ENCODE results near the gene PSTPIP1. TPM values are rescaled to one million over a fixed set of nuclear protein-coding genes. Genes with fewer than 3 reads are reported as not detected.

The PSTPIP1 gene
- total RNA-seq, 3 donors from 2014 or later (not counting 1 experiment from before 2014, with no cell fraction given) = 218 to 316 (median 228) TPM

DNA sequence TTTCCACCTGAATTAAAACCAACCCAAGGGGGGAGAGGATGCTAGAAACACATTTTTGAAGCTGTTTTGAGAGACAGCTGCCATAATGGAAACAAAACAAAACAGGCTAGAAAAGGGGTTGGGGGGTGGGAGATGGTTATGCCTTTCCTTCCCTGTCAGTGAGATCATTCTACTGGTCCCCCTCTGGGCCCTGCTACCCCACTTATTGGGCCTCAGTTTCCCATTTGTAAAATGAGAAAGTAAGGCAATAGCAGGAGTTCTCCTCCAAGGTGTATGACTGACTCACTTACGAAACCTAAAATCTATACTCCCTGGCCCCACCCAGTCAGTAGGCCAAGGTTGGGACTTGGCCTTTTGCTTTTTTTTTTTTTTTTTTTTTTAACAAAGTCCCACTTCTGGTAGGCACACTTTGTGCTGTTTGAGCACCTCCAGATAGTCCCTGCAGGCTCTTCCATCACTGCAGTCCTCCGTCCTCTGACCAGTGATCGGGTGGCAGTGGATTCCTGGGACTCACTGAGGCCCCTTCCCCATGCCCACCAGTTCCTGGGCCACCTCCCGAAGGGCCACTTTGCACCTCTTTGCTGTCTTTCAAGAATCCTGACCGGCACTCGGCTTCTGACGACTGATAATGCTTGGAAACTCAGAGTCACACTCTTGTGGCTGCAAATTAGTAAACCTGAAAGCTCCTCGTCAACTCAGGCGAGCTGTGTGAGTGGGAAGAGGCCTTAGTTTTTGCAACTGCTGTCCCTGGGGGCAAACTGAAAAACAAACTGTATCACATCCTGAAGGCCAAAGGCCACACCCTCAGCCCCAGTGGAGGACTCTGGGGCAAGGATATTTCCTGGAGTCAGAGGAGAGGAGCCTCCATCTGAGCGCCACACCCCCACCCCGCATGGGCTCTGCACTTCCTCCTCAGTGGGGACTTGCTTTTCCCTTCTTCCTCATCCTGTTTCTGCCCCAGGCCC is 6.7 kb upstream of the PSTPIP1 start:
- intact Hi-C loops (cut with micrococcal nuclease) = loop anchor here (5.0 kb wide), 1 partner anchor 34 kb away; no protein-coding TSS in a partner anchor
- peak in 1 of 2 donors; percentile 36 for DNase-seq

DNA sequence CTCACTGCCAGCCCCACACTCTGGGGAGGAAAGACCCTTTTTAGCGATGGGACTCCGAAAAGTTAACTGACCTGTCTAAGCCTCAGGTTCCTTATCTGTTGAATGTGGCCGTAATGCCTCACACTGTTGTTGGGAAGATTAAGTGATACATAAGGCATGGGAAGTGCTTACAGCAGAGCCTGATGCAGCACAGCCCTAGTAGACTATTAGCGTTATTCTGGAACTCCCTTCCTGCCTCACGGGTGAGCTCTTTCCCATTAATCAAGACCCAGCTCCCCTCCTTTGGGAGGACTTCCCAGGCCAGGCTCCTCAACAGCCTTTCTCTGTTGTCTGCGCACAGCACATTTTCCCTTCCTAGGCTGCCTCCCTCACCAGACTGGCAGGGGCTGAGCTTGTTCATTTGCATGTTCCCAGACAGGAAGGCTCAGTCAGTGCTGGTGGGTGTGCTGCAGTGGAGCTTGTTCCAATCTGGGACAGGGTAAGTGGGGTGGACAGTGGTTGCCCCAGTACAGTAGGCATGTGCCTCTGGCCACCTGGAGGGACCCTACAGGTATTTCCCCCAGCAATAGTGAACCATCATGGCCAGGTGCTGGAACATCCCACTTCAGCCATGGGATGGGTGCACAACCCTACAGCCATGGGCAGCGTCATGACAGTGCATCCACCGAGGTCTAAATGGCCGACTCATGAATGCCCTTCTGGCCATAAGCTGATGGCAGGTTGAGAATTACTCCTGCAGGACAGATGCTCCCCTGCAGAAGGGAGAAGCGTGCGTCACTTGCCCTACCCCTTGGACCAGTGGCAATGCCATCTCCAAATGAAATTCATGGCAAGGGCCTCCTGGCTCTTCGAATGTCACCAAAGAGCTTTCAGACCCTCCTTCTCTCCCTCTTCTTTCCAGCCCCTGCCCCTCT is 5.8 kb upstream of the PSTPIP1 start:
- Histone ChIP-seq H3K9me3 (ENCODE audit: control insufficient read depth, insufficient read depth, low read length) (no peaks in the 10 kb centered on the region), H3K36me3 (ENCODE audit: control insufficient read depth, insufficient read depth, low read length) (no peaks in the 10 kb centered on the region), H3K4me1 (ENCODE audit: control insufficient read depth, insufficient read depth, low read length) (peaks cover 47% of the 10 kb centered on the region), H3K4me3 (ENCODE audit: low read length) (no peak overlapping the region), H3K27me3 (ENCODE audit: control insufficient read depth, insufficient read depth, low read length) (no peaks in the 10 kb centered on the region), H3K27ac (ENCODE audit: low read length) (no peak overlapping the region)
- no peaks in the 10 kb centered on the region for H3K36me3 Mint-ChIP-seq
- no peak overlapping the region for H3K4me3 Mint-ChIP-seq
- no peak for DNase-seq
- H3K9me3 Mint-ChIP-seq = no peaks in the 10 kb centered on the region
- H3K4me1 Mint-ChIP-seq = peaks cover 9 to 24% of the 10 kb centered on the region in 2 donors
- no peak overlapping the region for H3K27ac Mint-ChIP-seq
- TF ChIP-seq CTCF (IDR thresholded peaks at IDR 0.05) = no peak
- 89% methylated on average over 12 of the region's 12 CpGs for WGBS (ENCODE audit: insufficient coverage)
- intact Hi-C loops (cut with micrococcal nuclease) = loop anchor here (5.0 kb wide), 1 partner anchor 33 kb away; no protein-coding TSS in a partner anchor
- ATAC-seq = no peak
- no peaks in the 10 kb centered on the region for H3K27me3 Mint-ChIP-seq (ENCODE audit: low read depth in 2 of 2)

More for the DNA sequence above, 6.7 kb upstream of the PSTPIP1 start:
- no peaks in the 10 kb centered on the region for H3K9me3 ChIP-seq (ENCODE audit: control insufficient read depth, insufficient read depth, low read length)
- Mint-ChIP-seq H3K4me1 (peaks cover 5 to 14% of the 10 kb centered on the region in 2 donors), H3K9me3 (no peaks in the 10 kb centered on the region), H3K27ac (no peak overlapping the region), H3K27me3 (ENCODE audit: low read depth in 2 of 2) (no peaks in the 10 kb centered on the region), H3K36me3 (no peaks in the 10 kb centered on the region), H3K4me3 (no peak overlapping the region)
- no peak for TF ChIP-seq CTCF (IDR thresholded peaks at IDR 0.05)
- H3K27ac ChIP-seq (ENCODE audit: low read length) = no peak overlapping the region
- WGBS (ENCODE audit: insufficient coverage) = 71% methylated on average over 11 of the region's 11 CpGs
- no peak overlapping the region for H3K4me3 ChIP-seq (ENCODE audit: low read length)
- no peaks in the 10 kb centered on the region for H3K36me3 ChIP-seq (ENCODE audit: control insufficient read depth, insufficient read depth, low read length)
- H3K27me3 ChIP-seq (ENCODE audit: control insufficient read depth, insufficient read depth, low read length) = no peaks in the 10 kb centered on the region
- H3K4me1 ChIP-seq (ENCODE audit: control insufficient read depth, insufficient read depth, low read length) = peaks cover 38% of the 10 kb centered on the region
- peak in 1 of 3 donors; percentile 27 for ATAC-seq

GRCh38 chr15:76991048-76991447 is 3.9 kb upstream of the PSTPIP1 start:
- Mint-ChIP-seq H3K4me1 (peaks cover 26 to 41% of the 10 kb centered on the region in 2 donors), H3K9me3 (no peaks in the 10 kb centered on the region), H3K36me3 (no peaks in the 10 kb centered on the region), H3K4me3 (no peak overlapping the region), H3K27me3 (ENCODE audit: low read depth in 2 of 2) (no peaks in the 10 kb centered on the region), H3K27ac (no peak overlapping the region)
- no peaks in the 10 kb centered on the region for H3K9me3 ChIP-seq (ENCODE audit: control insufficient read depth, insufficient read depth, low read length)
- no peak overlapping the region for H3K4me3 ChIP-seq (ENCODE audit: low read length)
- no peaks in the 10 kb centered on the region for H3K36me3 ChIP-seq (ENCODE audit: control insufficient read depth, insufficient read depth, low read length)
- WGBS (ENCODE audit: insufficient coverage) = 98% methylated on average over 6 of the region's 7 CpGs
- no peak for TF ChIP-seq CTCF (IDR thresholded peaks at IDR 0.05)
- ATAC-seq (no peak), DNase-seq (no peak)
- H3K4me1 ChIP-seq (ENCODE audit: control insufficient read depth, insufficient read depth, low read length) = peaks cover 62% of the 10 kb centered on the region
- no peaks in the 10 kb centered on the region for H3K27me3 ChIP-seq (ENCODE audit: control insufficient read depth, insufficient read depth, low read length)
- intact Hi-C loops (cut with micrococcal nuclease) = no loop called here
- no peak overlapping the region for H3K27ac ChIP-seq (ENCODE audit: low read length)
